Brain microvascular endothelial cell (primary cell): ENCODE data around the gene UQCC2.

Experiments
- DNase-seq: peaks from one replicate; pipeline ENCODE4 v3.0.0-alpha.2; 2020
- H3K27ac ChIP-seq: fragments of 250-450 bp; sonication (Bioruptor Pico); 2 replicates; pipeline ENCODE4 v1.5.1; 2020; ENCODE audit warnings: mild to moderate bottlenecking, moderate library complexity
- H3K27me3 ChIP-seq: fragments of 250-450 bp; sonication (Bioruptor Pico); replicated peaks from 2 replicates; pipeline ENCODE4 v1.5.1; 2020; ENCODE audit warnings: mild to moderate bottlenecking
- H3K36me3 ChIP-seq: fragments of 250-450 bp; sonication (Bioruptor Pico); replicated peaks from 2 replicates; pipeline ENCODE4 v1.5.1; 2020; ENCODE audit warnings: mild to moderate bottlenecking
- H3K4me3 ChIP-seq: 2 replicates; pipeline ENCODE4 v1.5.1; 2011; ENCODE audit warnings: low read depth, mild to moderate bottlenecking, control low read depth, low read length, moderate library complexity
- in situ Hi-C: cut with HindIII; loops from 2 replicates; pipeline ENCODE4 v1.10.0; 2017; ENCODE audit warnings: low sequenced_read_pairs, low pct_ligation_motif_present
- TF ChIP-seq, protein P1 (sequence below): IDR thresholded peaks from 2 replicates; pipeline ENCODE4 v1.5.1; 2011; ENCODE audit warnings: low read depth, mild to moderate bottlenecking, moderate library complexity, low read length, control low read depth, inconsistent platforms; ENCODE audit errors: missing control alignments

UQCC2 gene

DNA sequence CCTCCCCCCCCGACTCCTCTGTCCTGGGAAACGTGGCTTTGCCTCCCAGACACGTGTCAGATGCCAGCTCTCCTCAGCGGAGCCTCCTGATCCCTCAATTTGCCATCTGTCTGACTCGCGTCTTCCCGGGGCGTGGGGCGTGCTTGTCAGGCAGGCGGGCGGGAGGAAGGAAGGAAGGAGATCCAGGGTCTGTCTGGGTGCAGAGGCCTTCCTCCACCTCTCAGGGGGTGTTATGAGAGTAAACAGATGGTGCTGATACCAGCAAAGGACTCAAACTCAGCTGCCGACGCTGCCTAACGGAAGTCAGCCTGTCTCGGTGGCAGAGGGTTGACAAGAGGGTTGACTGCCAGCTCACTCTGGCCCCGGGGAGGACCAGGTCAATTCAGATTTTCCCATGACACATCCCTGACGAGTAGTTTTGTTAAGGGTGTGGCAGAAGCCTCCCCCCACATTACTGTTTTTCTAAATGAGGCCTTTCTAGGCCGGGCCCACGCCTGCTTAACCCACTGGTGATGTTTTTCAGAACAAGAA lies 17.0 kb downstream of the UQCC2 start:
- Histone ChIP-seq H3K4me3 (no peak overlapping the region), H3K27ac (peak overlapping the region; percentile 51), H3K27me3 (no peaks in the 10 kb centered on the region), H3K36me3 (peaks cover 6% of the 10 kb centered on the region)
- TF ChIP-seq, protein P1, sequence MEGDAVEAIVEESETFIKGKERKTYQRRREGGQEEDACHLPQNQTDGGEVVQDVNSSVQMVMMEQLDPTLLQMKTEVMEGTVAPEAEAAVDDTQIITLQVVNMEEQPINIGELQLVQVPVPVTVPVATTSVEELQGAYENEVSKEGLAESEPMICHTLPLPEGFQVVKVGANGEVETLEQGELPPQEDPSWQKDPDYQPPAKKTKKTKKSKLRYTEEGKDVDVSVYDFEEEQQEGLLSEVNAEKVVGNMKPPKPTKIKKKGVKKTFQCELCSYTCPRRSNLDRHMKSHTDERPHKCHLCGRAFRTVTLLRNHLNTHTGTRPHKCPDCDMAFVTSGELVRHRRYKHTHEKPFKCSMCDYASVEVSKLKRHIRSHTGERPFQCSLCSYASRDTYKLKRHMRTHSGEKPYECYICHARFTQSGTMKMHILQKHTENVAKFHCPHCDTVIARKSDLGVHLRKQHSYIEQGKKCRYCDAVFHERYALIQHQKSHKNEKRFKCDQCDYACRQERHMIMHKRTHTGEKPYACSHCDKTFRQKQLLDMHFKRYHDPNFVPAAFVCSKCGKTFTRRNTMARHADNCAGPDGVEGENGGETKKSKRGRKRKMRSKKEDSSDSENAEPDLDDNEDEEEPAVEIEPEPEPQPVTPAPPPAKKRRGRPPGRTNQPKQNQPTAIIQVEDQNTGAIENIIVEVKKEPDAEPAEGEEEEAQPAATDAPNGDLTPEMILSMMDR = no peak
- in situ Hi-C loops = no loop called here
- peak; percentile 33 for DNase-seq

DNA sequence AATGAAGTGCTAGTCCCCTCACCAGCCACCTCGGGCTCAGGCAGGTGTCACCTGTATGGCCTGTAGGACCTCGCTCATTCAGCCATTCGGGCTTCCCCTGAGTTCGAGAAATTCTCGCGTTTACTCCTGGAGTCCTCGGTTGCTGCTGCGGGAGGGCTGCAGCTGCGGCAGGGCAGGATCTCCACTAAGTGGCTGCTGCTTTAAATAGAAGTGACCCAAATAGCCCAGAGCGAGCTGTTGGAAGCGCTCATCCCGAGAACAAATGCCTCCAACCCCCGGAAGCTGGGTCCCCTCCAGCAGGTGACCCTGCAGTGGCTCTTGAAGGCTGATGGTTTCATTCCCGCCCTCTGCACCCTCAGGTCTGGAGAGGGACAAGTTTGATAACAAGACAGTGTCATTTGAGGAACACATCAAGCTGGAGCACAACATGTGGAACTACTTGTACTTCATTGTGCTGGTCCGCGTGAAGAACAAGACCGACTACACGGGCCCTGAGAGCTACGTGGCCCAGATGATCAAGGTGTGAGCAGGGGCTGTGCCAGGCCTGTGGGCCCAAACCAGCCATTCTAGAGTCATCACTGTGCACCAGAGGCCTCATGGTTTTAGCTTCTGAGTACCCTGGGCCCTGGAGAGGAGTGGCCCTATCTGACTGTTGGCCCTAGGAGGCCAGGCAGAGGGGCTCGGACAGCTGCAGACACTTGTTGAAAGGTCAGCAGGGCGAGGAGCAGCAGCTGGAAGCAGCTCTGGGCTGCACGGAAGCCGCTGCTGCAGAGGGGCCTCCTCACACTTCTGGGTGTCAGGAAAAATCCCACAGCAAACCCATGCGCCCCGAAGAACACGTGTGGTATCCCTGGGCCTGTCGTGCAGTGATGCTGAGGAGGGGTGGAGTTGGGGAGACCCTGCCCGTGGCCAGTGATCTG lies 18.1 kb downstream of the UQCC2 start:
- TF ChIP-seq, protein P1 = no peak
- peak overlapping the region; percentile 51 for H3K27ac ChIP-seq
- in situ Hi-C loops = no loop called here
- H3K27me3 ChIP-seq = no peaks in the 10 kb centered on the region
- H3K36me3 ChIP-seq = peaks cover 6% of the 10 kb centered on the region
- H3K4me3 ChIP-seq = no peak overlapping the region
- DNase-seq = no peak

DNA sequence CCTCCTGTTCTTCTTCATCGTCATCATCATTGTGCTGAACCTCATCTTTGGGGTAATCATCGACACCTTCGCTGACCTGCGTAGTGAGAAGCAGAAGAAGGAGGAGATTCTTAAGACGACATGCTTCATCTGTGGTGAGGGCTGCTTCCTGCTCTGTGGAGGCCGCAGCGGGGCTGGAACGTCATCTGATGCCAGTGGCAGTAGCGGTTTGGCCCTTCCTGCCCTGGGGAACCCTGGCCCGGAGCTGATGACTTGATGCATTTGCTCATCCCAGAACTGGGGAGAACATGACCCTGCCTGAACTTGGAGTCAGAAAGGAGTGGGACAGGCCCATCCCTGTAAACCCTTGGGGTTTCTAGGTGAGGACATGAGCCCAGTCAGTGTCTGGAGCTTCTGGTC lies 18.7 kb downstream of the UQCC2 start:
- peak; percentile 60 for DNase-seq
- Histone ChIP-seq H3K27me3 (no peaks in the 10 kb centered on the region), H3K36me3 (peaks cover 2% of the 10 kb centered on the region), H3K27ac (no peak overlapping the region), H3K4me3 (no peak overlapping the region)
- in situ Hi-C loops = no loop called here
- TF ChIP-seq, protein P1 = no peak

DNA sequence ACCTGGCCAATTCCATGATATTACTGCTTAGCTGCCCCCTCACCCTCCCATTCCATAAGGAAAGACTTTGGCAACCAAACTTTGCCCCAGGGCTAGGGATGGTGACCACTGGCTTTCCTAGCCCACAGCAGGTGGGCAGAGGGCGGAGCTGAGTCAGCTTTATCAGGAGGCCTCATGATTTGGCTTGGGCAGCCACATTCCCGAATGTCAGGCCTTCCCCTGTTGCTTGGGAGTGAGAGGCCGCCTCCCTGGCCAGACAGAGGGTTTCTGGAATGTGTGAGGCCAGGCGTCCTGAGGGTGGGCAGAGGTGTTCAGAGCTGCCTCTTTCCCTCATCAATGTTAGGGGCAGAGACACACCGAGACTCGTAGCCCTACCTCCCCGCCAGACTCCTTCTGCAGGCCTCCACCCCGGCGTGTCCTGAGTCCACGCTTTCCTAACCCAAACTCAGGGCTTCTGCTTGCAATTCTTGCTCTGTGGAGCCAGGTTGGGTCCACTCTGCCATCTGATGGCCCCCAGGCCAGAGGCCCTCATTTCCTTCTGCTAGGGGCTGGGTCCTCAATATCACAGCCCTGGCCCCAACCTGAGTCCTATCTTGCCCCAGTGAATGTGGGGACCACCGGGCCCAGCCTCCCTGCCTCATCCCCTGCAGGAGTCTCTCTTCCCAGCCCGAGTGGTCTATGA lies 19.3 kb downstream of the UQCC2 start:
- Histone ChIP-seq H3K27ac (no peak overlapping the region), H3K36me3 (no peaks in the 10 kb centered on the region), H3K27me3 (no peaks in the 10 kb centered on the region), H3K4me3 (no peak overlapping the region)
- DNase-seq = no peak
- TF ChIP-seq, protein P1 = no peak
- in situ Hi-C loops = no loop called here

DNA sequence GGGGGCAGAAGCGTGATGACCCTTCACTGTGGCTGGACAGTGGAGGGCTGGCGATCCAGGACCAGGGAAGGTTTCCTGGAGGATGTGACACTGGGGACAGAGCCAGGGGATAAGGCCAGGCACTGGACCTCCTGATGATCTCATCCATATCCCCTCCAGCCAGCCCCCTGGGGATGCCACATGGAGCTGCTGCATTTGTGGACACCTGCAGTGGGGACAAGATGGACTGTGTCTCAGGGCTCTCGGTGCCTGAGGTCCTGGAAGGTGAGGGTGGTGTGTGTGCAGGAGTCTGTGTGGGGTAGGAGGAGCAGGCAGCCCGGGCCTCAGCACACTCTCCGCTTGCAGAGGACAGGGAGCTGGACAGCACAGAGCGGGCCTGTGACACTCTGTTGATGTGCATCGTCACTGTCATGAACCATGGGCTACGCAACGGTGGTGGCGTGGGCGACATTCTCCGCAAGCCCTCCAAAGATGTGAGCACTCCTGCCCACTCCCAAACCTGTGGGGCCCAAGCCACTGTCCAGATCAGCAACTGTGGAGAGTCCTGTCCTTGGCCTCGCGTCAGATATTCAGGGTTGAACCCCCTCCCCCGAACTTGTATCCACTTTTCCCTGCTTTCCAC lies 19.9 kb downstream of the UQCC2 start:
- TF ChIP-seq, protein P1 = no peak
- Histone ChIP-seq H3K36me3 (no peaks in the 10 kb centered on the region), H3K27ac (no peak overlapping the region), H3K27me3 (no peaks in the 10 kb centered on the region), H3K4me3 (no peak overlapping the region)
- in situ Hi-C loops = no loop called here
- no peak for DNase-seq
